Natural killer cell (primary cell): Measurements from ENCODE around the gene PLEKHA6. TPM values are rescaled to one million over a fixed set of nuclear protein-coding genes. Genes with fewer than 3 reads are reported as not detected.

Experiments
- ATAC-seq, 3 donors: fragments of 150-1000 bp in 2 of 3; fragments of 200-7000 bp in 1 of 3; cut with Tn5 transposase; 1 replicate in 1 of 3; 2 replicates in 2 of 3; pipeline ENCODE4 v1.10.0; 2021; ENCODE audit warnings: mild to moderate bottlenecking in 2 of 3, moderate library complexity in 2 of 3
- DNase-seq, 2 donors: peaks; one replicate each; pipeline versions ENCODE4 v3.0.0 to v3.0.0-alpha.2; 2013 to 2021; ENCODE audit warnings: mixed read lengths in 1 of 2
- H3K27ac ChIP-seq: one replicate; pipeline ENCODE4 v1.5.1; 2013; ENCODE audit warnings: mild to moderate bottlenecking, low read length
- H3K27me3 ChIP-seq: one replicate; pipeline ENCODE4 v1.6.1; 2013; ENCODE audit warnings: low read length; ENCODE audit not compliant: control insufficient read depth, insufficient read depth
- H3K36me3 ChIP-seq: one replicate; pipeline ENCODE4 v1.6.1; 2013; ENCODE audit warnings: low read length; ENCODE audit not compliant: control insufficient read depth, insufficient read depth
- H3K4me1 ChIP-seq: one replicate; pipeline ENCODE4 v1.6.1; 2013; ENCODE audit warnings: low read length; ENCODE audit not compliant: control insufficient read depth, insufficient read depth
- H3K4me3 ChIP-seq: one replicate; pipeline ENCODE4 v1.5.1; 2013; ENCODE audit warnings: low read length
- H3K9me3 ChIP-seq: one replicate; pipeline ENCODE4 v1.6.1; 2013; ENCODE audit warnings: low read length; ENCODE audit not compliant: control insufficient read depth, insufficient read depth
- H3K27ac Mint-ChIP-seq, 2 donors: one replicate each; pipeline ENCODE4 v1.8.0; 2022; ENCODE audit warnings: mild to moderate bottlenecking in 2 of 2, mixed read lengths in 2 of 2, moderate library complexity in 1 of 2
- H3K27me3 Mint-ChIP-seq, 2 donors: one replicate each; pipeline ENCODE4 v1.8.0; 2022; ENCODE audit warnings: low read depth in 2 of 2, mixed read lengths in 2 of 2
- H3K36me3 Mint-ChIP-seq: one replicate; pipeline ENCODE4 v1.8.0; 2022; ENCODE audit warnings: mixed read lengths
- H3K4me1 Mint-ChIP-seq, 2 donors: one replicate each; pipeline ENCODE4 v1.8.0; 2022; ENCODE audit warnings: mixed read lengths in 2 of 2
- H3K4me3 Mint-ChIP-seq: one replicate; pipeline ENCODE4 v1.8.0; 2022; ENCODE audit warnings: mild to moderate bottlenecking, moderate library complexity, mixed read lengths
- H3K9me3 Mint-ChIP-seq, 2 donors: one replicate each; pipeline ENCODE4 v1.8.0; 2022; ENCODE audit warnings: mixed read lengths in 2 of 2
- WGBS: methylation state at CpG from one replicate; pipeline ENCODE4 v1.1.7; 2013; ENCODE audit warnings: missing lambda C conversion rate; ENCODE audit not compliant: insufficient coverage; 5-methylcytosine and 5-hydroxymethylcytosine counted together
- intact Hi-C: fragments of 100-400 bp; cut with micrococcal nuclease; formaldehyde crosslinking; loops from one replicate; pipeline ENCODE4 v1.14.2; 2022
- total RNA-seq, 4 donors: library from RNA; stranded (reverse); fragments of 120-200 nt in 1 of 4; gene quantifications; one replicate each; pipeline versions ENCODE4 v1.2.3 to v1.2.4, GENCODE V29; 2013 to 2022
- TF ChIP-seq, protein P1 (sequence below): fragments of 200-600 bp; IDR thresholded peaks from one replicate; pipeline ENCODE4 v1.8.0; 2022; ENCODE audit warnings: antibody characterized with exemption

Gene PLEKHA6
- total RNA-seq, 3 donors from 2014 or later (not counting 1 experiment from before 2014, with no cell fraction given), result 0.10 to 0.43 (median 0.16) TPM

DNA sequence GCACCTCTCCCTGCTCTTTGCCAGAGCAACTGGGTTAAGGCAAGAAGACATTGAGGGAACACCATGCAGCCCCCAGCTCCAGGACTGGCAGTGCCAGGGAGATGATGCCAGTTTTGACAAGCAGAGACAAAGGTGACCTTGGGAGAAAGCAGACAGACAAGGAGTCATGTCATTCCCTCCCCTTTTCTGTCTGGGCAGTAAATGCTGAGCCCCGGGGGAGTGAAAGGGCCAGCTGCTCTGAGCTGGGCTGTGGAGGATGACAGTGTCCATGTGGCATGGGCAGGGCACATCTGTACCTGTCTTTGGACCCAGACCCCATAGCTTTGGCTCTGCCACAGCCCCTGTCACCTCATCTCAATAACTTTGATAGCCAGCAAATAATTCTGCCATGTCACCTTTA, 24.2 kb downstream of the PLEKHA6 start:
- no peaks in the 10 kb centered on the region for H3K9me3 ChIP-seq
- H3K4me1 ChIP-seq, result no peaks in the 10 kb centered on the region
- H3K4me3 ChIP-seq, result no peak overlapping the region
- intact Hi-C loops, result no loop called here
- H3K27me3 Mint-ChIP-seq, result peaks cover 9 to 15% of the 10 kb centered on the region in 2 donors
- H3K36me3 ChIP-seq, result no peaks in the 10 kb centered on the region
- H3K9me3 Mint-ChIP-seq, result no peaks in the 10 kb centered on the region
- no peaks in the 10 kb centered on the region for H3K4me1 Mint-ChIP-seq
- 83% methylated on average over 1 of the region's 1 CpG for WGBS
- H3K36me3 Mint-ChIP-seq, result no peaks in the 10 kb centered on the region
- H3K27ac ChIP-seq, result no peak overlapping the region
- no peak overlapping the region for H3K27ac Mint-ChIP-seq
- H3K4me3 Mint-ChIP-seq, result no peak overlapping the region
- ATAC-seq, result no peak
- TF ChIP-seq, protein P1, sequence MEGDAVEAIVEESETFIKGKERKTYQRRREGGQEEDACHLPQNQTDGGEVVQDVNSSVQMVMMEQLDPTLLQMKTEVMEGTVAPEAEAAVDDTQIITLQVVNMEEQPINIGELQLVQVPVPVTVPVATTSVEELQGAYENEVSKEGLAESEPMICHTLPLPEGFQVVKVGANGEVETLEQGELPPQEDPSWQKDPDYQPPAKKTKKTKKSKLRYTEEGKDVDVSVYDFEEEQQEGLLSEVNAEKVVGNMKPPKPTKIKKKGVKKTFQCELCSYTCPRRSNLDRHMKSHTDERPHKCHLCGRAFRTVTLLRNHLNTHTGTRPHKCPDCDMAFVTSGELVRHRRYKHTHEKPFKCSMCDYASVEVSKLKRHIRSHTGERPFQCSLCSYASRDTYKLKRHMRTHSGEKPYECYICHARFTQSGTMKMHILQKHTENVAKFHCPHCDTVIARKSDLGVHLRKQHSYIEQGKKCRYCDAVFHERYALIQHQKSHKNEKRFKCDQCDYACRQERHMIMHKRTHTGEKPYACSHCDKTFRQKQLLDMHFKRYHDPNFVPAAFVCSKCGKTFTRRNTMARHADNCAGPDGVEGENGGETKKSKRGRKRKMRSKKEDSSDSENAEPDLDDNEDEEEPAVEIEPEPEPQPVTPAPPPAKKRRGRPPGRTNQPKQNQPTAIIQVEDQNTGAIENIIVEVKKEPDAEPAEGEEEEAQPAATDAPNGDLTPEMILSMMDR, result no peak
- no peak for DNase-seq
- H3K27me3 ChIP-seq, result no peaks in the 10 kb centered on the region

DNA sequence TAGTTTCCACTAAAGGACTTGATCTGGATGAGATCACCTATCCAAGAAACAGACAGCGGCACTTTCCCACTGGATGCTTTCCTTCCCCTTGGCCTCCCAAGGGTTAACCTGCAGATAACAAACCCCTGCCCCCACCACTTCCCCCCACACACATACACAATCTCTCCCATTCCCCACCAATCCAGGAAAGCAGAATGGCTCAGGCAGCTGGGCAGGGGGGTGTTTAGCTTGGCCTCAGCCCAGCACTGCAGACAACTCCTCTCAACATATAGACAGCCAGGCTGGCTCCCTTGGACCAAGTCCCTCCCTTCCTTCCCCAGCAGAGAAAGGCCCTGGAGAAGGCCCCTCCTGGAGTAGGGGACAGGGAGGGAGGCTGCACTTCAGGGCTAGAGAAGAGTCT, 24.6 kb downstream of the PLEKHA6 start:
- no peak for ATAC-seq
- Mint-ChIP-seq H3K27me3 (peaks cover 8 to 11% of the 10 kb centered on the region in 2 donors), H3K4me1 (no peaks in the 10 kb centered on the region), H3K27ac (no peak overlapping the region), H3K36me3 (no peaks in the 10 kb centered on the region), H3K4me3 (no peak overlapping the region), H3K9me3 (no peaks in the 10 kb centered on the region)
- Histone ChIP-seq H3K9me3 (no peaks in the 10 kb centered on the region), H3K27me3 (no peaks in the 10 kb centered on the region), H3K4me1 (no peaks in the 10 kb centered on the region), H3K27ac (no peak overlapping the region), H3K36me3 (no peaks in the 10 kb centered on the region), H3K4me3 (no peak overlapping the region)
- DNase-seq, result no peak
- WGBS, result 93% methylated on average over 1 of the region's 1 CpG
- TF ChIP-seq, protein P1, result no peak
- intact Hi-C loops, result no loop called here

DNA sequence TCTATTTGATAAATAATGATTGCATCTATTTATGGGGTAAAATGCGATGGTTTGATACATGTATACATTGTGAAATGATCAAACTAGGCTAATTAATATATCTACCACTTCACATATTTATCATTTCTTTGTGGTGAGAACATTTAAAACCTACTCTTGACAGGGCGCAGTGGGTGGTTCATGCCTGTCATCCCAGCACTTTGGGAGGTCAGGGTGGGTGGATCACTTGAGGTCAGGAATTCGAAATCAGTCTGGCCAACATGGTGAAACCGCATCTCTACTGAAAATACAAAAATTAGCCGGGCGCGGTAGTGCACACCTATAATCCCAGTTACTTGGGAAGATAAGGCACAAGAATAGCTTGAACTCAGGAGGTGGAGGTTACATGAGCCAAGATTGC, 25.3 kb downstream of the PLEKHA6 start:
- Histone ChIP-seq H3K9me3 (no peaks in the 10 kb centered on the region), H3K27me3 (no peaks in the 10 kb centered on the region), H3K36me3 (no peaks in the 10 kb centered on the region), H3K4me3 (no peak overlapping the region), H3K4me1 (no peaks in the 10 kb centered on the region), H3K27ac (no peak overlapping the region)
- no peaks in the 10 kb centered on the region for H3K4me1 Mint-ChIP-seq
- H3K36me3 Mint-ChIP-seq, result no peaks in the 10 kb centered on the region
- intact Hi-C loops, result no loop called here
- TF ChIP-seq, protein P1, result no peak
- ATAC-seq, result no peak
- H3K27me3 Mint-ChIP-seq, result peaks cover 5 to 7% of the 10 kb centered on the region in 2 donors
- 94% methylated on average over 4 of the region's 7 CpGs for WGBS
- no peak for DNase-seq
- no peak overlapping the region for H3K4me3 Mint-ChIP-seq
- no peaks in the 10 kb centered on the region for H3K9me3 Mint-ChIP-seq
- H3K27ac Mint-ChIP-seq, result no peak overlapping the region

DNA sequence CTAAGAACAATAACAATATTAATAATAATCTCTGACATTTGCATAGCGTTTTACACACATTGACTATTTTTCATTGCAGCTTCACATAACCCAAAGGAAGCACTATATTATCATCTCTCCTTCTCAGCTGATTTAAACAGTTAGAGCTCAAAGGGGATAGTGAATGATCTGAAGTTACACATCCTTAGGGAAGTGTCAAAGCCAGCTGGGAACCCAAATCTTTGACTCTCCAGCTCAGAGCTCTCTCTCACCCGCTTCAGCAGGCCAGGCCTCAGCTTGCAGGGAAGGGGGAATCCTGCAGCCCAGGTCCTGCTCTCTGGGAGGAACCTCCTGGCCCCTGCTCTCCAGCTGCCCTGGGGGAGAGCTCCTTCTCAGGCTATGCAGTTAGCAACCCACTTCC, 26.3 kb downstream of the PLEKHA6 start:
- no peaks in the 10 kb centered on the region for H3K27me3 ChIP-seq
- Mint-ChIP-seq H3K27me3 (peaks cover 5 to 15% of the 10 kb centered on the region in 2 donors), H3K4me3 (no peak overlapping the region), H3K4me1 (no peaks in the 10 kb centered on the region), H3K9me3 (no peaks in the 10 kb centered on the region), H3K36me3 (no peaks in the 10 kb centered on the region), H3K27ac (no peak overlapping the region)
- no peaks in the 10 kb centered on the region for H3K36me3 ChIP-seq
- WGBS, result 73% methylated on average over 2 of the region's 2 CpGs
- H3K4me1 ChIP-seq, result no peaks in the 10 kb centered on the region
- TF ChIP-seq, protein P1, result no peak
- no peaks in the 10 kb centered on the region for H3K9me3 ChIP-seq
- ATAC-seq (no peak), DNase-seq (no peak)
- H3K4me3 ChIP-seq, result no peak overlapping the region
- no peak overlapping the region for H3K27ac ChIP-seq
- intact Hi-C loops, result no loop called here
